ENCODE data around the gene PRR16.

DNA sequence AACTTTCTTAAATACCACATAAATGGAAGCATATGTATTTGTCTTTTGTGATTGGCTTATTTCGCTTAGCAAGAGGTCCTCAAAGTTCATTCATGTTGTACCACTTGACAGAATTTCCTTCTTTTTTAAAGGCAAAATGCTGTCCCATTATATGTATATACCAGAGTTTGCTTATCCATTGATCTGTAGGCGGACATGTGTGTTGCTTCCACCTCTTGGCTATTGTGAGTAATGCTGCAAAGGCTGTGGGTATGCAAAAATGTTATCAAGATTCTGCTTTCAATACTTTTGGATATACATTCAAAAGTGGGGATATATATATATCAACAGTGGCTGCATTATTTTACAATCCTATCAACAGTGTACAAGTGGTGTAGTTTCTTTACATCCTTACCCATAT, 271.0 kb downstream of the PRR16 start:
- TF ChIP-seq, protein P1, sequence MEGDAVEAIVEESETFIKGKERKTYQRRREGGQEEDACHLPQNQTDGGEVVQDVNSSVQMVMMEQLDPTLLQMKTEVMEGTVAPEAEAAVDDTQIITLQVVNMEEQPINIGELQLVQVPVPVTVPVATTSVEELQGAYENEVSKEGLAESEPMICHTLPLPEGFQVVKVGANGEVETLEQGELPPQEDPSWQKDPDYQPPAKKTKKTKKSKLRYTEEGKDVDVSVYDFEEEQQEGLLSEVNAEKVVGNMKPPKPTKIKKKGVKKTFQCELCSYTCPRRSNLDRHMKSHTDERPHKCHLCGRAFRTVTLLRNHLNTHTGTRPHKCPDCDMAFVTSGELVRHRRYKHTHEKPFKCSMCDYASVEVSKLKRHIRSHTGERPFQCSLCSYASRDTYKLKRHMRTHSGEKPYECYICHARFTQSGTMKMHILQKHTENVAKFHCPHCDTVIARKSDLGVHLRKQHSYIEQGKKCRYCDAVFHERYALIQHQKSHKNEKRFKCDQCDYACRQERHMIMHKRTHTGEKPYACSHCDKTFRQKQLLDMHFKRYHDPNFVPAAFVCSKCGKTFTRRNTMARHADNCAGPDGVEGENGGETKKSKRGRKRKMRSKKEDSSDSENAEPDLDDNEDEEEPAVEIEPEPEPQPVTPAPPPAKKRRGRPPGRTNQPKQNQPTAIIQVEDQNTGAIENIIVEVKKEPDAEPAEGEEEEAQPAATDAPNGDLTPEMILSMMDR (IDR thresholded peaks at IDR 0.05) = no peak
- TF ChIP-seq POLR2AphosphoS5 (IDR thresholded peaks at IDR 0.05; ENCODE audit: insufficient read depth in 1 of 2, low read depth in 1 of 2) (no peak), POLR2A (IDR thresholded peaks at IDR 0.05) (no peak)
